GF-D8 (cell line): ENCODE data around the gene RASGEF1B.
"Not testable (repeated sequence)": the region's sequence is repeated elsewhere in the genome, so short reads cannot be mapped to it uniquely, and the experiment has no call there.

Experiments used
- DNase-seq: peaks from one replicate; lab custom pipeline; 2025; lab: John Stamatoyannopoulos, UW

The RASGEF1B gene

GRCh38 chr4:81429031-81429430, 42.7 kb downstream of the RASGEF1B start:
- no peak for DNase-seq

GRCh38 chr4:81428002-81428401, 43.7 kb downstream of the RASGEF1B start:
- no peak for DNase-seq

- no peak for DNase-seq
These were observed 44.3 kb downstream of the RASGEF1B start for GRCh38 chr4:81427344-81427821.

GRCh38 chr4:81426770-81427289, 44.9 kb downstream of the RASGEF1B start:
- no peak for DNase-seq

GRCh38 chr4:81424816-81425755, 46.6 kb downstream of the RASGEF1B start:
- DNase-seq: no peak

GRCh38 chr4:81424336-81424735, 47.4 kb downstream of the RASGEF1B start:
- DNase-seq: no peak

GRCh38 chr4:81422595-81422994, 49.1 kb downstream of the RASGEF1B start:
- no peak for DNase-seq

- DNase-seq: no peak
These were observed 50.1 kb downstream of the RASGEF1B start for GRCh38 chr4:81421346-81422218.

- DNase-seq: no peak
These were observed 53.1 kb downstream of the RASGEF1B start for GRCh38 chr4:81418572-81418971.

- DNase-seq: no peak
These were observed 58.7 kb downstream of the RASGEF1B start for GRCh38 chr4:81412946-81413495.

- DNase-seq: no peak
These were observed 61.0 kb downstream of the RASGEF1B start for GRCh38 chr4:81410680-81411079.

GRCh38 chr4:81409836-81410235, 61.9 kb downstream of the RASGEF1B start:
- DNase-seq: no peak

- no peak for DNase-seq
These were observed 63.4 kb downstream of the RASGEF1B start for GRCh38 chr4:81408341-81408740.

- DNase-seq: no peak
These were observed 64.0 kb downstream of the RASGEF1B start for GRCh38 chr4:81407726-81408125.

- not testable (repeated sequence) for DNase-seq
These were observed 65.2 kb downstream of the RASGEF1B start for GRCh38 chr4:81406481-81406880.

- DNase-seq: peak; percentile 23
These were observed 65.8 kb downstream of the RASGEF1B start for GRCh38 chr4:81405900-81406401.

GRCh38 chr4:81404741-81405140, 67.0 kb downstream of the RASGEF1B start:
- no peak for DNase-seq

GRCh38 chr4:81404294-81404693, 67.4 kb downstream of the RASGEF1B start:
- no peak for DNase-seq

GRCh38 chr4:81399306-81400086, 72.2 kb downstream of the RASGEF1B start:
- DNase-seq: no peak

- no peak for DNase-seq
These were observed 73.3 kb downstream of the RASGEF1B start for GRCh38 chr4:81398379-81398778.

- no peak for DNase-seq
These were observed 74.1 kb downstream of the RASGEF1B start for GRCh38 chr4:81397635-81398034.
